Sigmoid colon (tissue), 7 donors: ENCODE data around the gene KLHL30. TPM values are rescaled to one million over a fixed set of nuclear protein-coding genes. Genes with fewer than 3 reads are reported as not detected.

ENCODE experiments used
- DNase-seq: peaks from one replicate; pipeline ENCODE4 v3.0.0-alpha.2; 2019
- H3K27ac ChIP-seq, 4 donors: fragments of 200-600 bp; sonication (generic); one replicate each; pipeline ENCODE4 v1.5.1; 2016 to 2019; ENCODE audit warnings: mild to moderate bottlenecking in 1 of 4
- H3K27me3 ChIP-seq, 3 donors: fragments of 200-600 bp; sonication (generic); one replicate each; pipeline ENCODE4 v1.5.1; 2019; ENCODE audit warnings: mild to moderate bottlenecking in 1 of 3
- H3K36me3 ChIP-seq, 4 donors: fragments of 200-600 bp; sonication (generic); one replicate each; pipeline ENCODE4 v1.5.1; 2016 to 2019
- H3K4me1 ChIP-seq, 4 donors: fragments of 200-600 bp; sonication (generic); one replicate each; pipeline ENCODE4 v1.5.1; 2017 to 2019
- H3K4me3 ChIP-seq, 4 donors: fragments of 200-600 bp; sonication (generic); one replicate each; pipeline ENCODE4 v1.5.1; 2017 to 2019; ENCODE audit warnings: mild to moderate bottlenecking in 2 of 4, moderate library complexity in 1 of 4
- H3K9me3 ChIP-seq, 4 donors: fragments of 200-600 bp in 3 of 4; sonication (generic) in 3 of 4; one replicate each; pipeline versions ENCODE4 v1.5.1 to v1.6.1; 2013 to 2019
- EP300 ChIP-seq, 4 donors: sonication (generic); formaldehyde crosslinking; IDR thresholded peaks; one replicate each; pipeline ENCODE4 v1.6.1; 2017; ENCODE audit warnings: antibody characterized with exemption in 4 of 4
- POLR2A ChIP-seq, 2 donors: fragments of 450-650 bp; IDR thresholded peaks; one replicate each; pipeline ENCODE4 v1.6.1; 2016; ENCODE audit warnings: antibody characterized with exemption in 2 of 2, mild to moderate bottlenecking in 2 of 2, moderate library complexity in 2 of 2
- POLR2AphosphoS5 ChIP-seq, 4 donors: sonication (generic); formaldehyde crosslinking; IDR thresholded peaks; one replicate each; pipeline ENCODE4 v1.6.1; 2017; ENCODE audit warnings: antibody characterized with exemption in 4 of 4
- WGBS, 2 donors: extraction: QIAGEN DNeasy Blood & Tissue Kit; methylation state at CpG; one replicate each; pipeline ENCODE4 v1.1.7; 2013; 5-methylcytosine and 5-hydroxymethylcytosine counted together
- intact Hi-C: fragments of 100-400 bp; cut with DNase I; formaldehyde crosslinking; loops from one replicate; pipeline ENCODE4 v1.15.1; 2023
- polyA plus RNA-seq, 3 donors: library from polyadenylated mRNA; stranded (reverse); fragments of 200-250 nt; gene quantifications; one replicate each; pipeline ENCODE4 v1.2.3, GENCODE V29; 2013
- total RNA-seq, 4 donors: library from RNA; depleted of rRNA; stranded (reverse); fragments of >200 nt; gene quantifications; one replicate each; pipeline ENCODE4 v1.1.0, GENCODE V29; 2016
- TF ChIP-seq, protein P1 (sequence below), 4 experiments: fragments of 450-650 bp in 3 of 4; fragments of 200-600 bp in 1 of 4; IDR thresholded peaks; one replicate each; pipeline ENCODE4 v1.5.1; 2016 to 2019; ENCODE audit warnings: antibody characterized with exemption in 4 of 4, mild to moderate bottlenecking in 3 of 4, moderate library complexity in 2 of 4
- donor health status: healthy with polysubstance abuse.
- donor health status: Bipolar disorder and iron deficiency.
- donor health status: healthy.

Gene KLHL30
- total and polyA plus RNA-seq, 7 donors = 0.19 to 3.6 (median 0.71) TPM; not detected in 2

DNA sequence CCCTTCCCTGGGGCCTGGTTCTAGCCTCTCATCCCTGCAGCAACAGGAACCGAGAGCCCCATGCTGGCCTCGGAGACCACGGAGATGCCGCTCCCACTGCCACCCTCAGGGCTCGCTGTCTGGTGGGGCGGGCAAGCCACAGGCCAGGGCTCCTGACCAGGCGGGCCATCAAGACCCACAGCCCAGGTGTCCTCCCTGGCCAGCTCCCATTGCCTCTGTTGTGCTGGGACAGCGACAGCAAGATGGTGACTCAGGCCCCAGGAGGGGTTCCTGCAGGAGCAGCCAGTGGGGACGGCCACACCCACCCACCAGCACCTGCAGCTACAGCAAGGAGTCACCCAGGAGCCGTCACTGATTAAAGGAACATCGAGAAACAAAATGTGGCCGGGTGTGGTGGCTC is 7.4 kb downstream of the KLHL30 start:
- Histone ChIP-seq H3K4me3 (no peak overlapping the region), H3K9me3 (no peaks in the 10 kb centered on the region), H3K4me1 (peaks cover 0 to 18% (median 10%) of the 10 kb centered on the region in 4 donors), H3K27me3 (no peaks in the 10 kb centered on the region), H3K27ac (no peak overlapping the region), H3K36me3 (no peaks in the 10 kb centered on the region)
- intact Hi-C loops = no loop called here
- 57 to 80% methylated on average over 12 of the region's 12 CpGs for WGBS, 2 donors
- DNase-seq = no peak
- TF ChIP-seq POLR2AphosphoS5 (IDR thresholded peaks at IDR 0.05) = no peak
- TF ChIP-seq, protein P1, sequence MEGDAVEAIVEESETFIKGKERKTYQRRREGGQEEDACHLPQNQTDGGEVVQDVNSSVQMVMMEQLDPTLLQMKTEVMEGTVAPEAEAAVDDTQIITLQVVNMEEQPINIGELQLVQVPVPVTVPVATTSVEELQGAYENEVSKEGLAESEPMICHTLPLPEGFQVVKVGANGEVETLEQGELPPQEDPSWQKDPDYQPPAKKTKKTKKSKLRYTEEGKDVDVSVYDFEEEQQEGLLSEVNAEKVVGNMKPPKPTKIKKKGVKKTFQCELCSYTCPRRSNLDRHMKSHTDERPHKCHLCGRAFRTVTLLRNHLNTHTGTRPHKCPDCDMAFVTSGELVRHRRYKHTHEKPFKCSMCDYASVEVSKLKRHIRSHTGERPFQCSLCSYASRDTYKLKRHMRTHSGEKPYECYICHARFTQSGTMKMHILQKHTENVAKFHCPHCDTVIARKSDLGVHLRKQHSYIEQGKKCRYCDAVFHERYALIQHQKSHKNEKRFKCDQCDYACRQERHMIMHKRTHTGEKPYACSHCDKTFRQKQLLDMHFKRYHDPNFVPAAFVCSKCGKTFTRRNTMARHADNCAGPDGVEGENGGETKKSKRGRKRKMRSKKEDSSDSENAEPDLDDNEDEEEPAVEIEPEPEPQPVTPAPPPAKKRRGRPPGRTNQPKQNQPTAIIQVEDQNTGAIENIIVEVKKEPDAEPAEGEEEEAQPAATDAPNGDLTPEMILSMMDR (IDR thresholded peaks at IDR 0.05) = no peak
- TF ChIP-seq EP300 (IDR thresholded peaks at IDR 0.05) = no peak
- no peak for TF ChIP-seq POLR2A (IDR thresholded peaks at IDR 0.05)

DNA sequence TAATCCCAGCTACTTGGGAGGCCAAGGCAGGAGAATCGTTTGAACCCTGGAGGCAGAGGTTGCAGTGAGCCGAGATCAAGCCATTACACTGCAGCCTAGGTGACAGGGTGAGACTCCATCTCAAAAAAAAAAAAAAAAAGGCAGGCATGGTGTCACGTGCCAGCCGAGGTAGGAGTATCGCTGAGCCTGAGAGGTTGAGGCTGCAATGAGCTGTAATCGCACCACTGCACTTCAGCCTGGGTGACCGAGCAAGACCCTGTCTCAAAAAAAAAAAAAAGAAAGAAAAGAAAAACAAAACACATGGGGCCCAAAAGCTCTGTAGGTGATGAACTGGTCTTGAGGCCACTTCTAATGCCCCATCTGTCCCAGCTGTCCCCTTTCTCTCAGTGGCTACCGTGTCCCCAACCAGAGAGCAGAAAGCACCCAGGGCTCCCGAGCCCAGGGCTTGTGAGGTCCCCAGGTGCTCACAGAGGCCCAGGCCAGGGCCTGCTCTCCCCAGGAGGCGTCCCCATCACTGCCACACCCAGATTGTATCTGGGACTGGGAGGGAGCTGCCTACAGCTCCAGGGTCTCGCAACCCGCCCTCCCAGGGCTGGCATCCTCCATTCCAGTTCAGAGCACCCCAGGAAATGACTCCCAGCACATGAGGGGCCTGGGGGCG is 8.5 kb downstream of the KLHL30 start:
- peaks cover 0 to 18% (median 10%) of the 10 kb centered on the region in 4 donors for H3K4me1 ChIP-seq
- no peak for DNase-seq
- H3K9me3 ChIP-seq = no peaks in the 10 kb centered on the region
- no peaks in the 10 kb centered on the region for H3K36me3 ChIP-seq
- TF ChIP-seq POLR2AphosphoS5 (IDR thresholded peaks at IDR 0.05) (no peak), POLR2A (IDR thresholded peaks at IDR 0.05) (no peak), EP300 (IDR thresholded peaks at IDR 0.05) (no peak)
- TF ChIP-seq, protein P1 (IDR thresholded peaks at IDR 0.05) = no peak
- H3K4me3 ChIP-seq = no peak overlapping the region
- WGBS, 2 donors = 86 to 89% methylated on average over 13 of the region's 13 CpGs
- no peaks in the 10 kb centered on the region for H3K27me3 ChIP-seq
- no peak overlapping the region for H3K27ac ChIP-seq
- intact Hi-C loops = no loop called here

DNA sequence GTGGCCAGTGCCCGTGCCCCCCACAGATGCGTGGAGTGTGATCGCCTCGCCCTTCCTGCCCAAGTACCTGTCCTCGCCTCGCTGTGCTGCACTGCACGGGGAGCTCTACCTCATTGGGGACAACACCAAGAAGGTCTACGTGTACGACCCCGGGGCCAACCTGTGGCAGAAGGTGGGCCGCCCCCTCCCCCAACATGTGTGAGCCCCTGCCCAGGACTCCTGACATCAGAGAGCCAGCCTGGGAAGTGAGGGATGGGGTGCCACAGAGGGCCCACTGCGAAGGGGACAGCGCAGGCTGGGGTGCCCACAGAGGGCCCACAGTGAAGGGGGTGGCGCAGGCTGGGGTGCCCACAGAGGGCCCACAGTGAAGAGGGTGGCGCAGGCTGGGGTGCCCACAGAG is 10.5 kb downstream of the KLHL30 start:
- no peak overlapping the region for H3K27ac ChIP-seq
- H3K36me3 ChIP-seq = no peaks in the 10 kb centered on the region
- 94% methylated on average over 15 of the region's 15 CpGs for WGBS, 2 donors
- no peaks in the 10 kb centered on the region for H3K9me3 ChIP-seq
- peaks cover 0 to under 1% (median 0%) of the 10 kb centered on the region in 4 donors for H3K4me1 ChIP-seq
- H3K4me3 ChIP-seq = no peak overlapping the region
- TF ChIP-seq POLR2AphosphoS5 (IDR thresholded peaks at IDR 0.05) (no peak), POLR2A (IDR thresholded peaks at IDR 0.05) (no peak), EP300 (IDR thresholded peaks at IDR 0.05) (no peak)
- TF ChIP-seq, protein P1 (IDR thresholded peaks at IDR 0.05) = no peak
- no peak for DNase-seq
- intact Hi-C loops = no loop called here
- H3K27me3 ChIP-seq = no peaks in the 10 kb centered on the region

DNA sequence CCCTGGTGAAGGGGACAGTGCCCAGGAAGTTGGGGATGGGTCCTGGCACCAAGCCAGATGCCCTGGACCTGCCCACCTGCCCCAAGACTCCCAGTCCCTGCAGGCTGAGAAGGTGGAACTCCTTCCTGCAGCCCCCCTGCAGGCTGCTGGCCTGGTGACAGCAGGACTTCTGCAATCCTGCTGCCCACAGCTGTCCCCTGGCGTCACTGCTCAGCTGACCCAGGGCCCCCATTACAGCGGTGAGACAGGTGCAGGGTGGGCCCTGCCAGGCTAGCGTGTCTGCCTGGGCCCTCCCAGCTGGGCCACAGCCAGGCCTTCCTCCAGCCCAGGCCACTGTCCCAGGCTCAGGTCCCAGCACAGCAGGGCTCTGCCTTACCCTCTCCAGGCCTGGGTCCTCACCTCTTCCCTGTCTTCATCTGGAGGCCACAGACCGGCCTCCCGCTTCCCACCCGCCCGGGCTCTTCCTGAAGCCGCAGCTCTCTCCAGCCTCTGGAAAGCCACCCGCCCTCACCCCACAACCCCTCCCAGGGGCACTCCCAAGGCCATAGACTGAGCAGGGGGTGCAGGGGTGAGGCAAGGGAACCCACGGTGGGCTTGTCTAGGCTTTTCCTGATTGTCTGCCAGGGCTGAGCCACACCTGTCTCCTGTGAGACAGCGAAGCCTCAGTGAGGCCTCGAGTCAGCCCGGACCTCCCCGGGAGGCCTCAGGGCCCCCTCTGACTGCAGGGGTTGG is 11.5 kb downstream of the KLHL30 start:
- TF ChIP-seq EP300 (IDR thresholded peaks at IDR 0.05) (no peak), POLR2AphosphoS5 (IDR thresholded peaks at IDR 0.05) (no peak), POLR2A (IDR thresholded peaks at IDR 0.05) (no peak)
- TF ChIP-seq, protein P1 (IDR thresholded peaks at IDR 0.05) = no peak
- intact Hi-C loops = no loop called here
- 80 to 86% methylated on average over 14 of the region's 14 CpGs for WGBS, 2 donors

More for the DNA sequence above, 11.5 kb downstream of the KLHL30 start:
- Histone ChIP-seq H3K9me3 (no peaks in the 10 kb centered on the region), H3K27me3 (no peaks in the 10 kb centered on the region), H3K4me1 (no peaks in the 10 kb centered on the region), H3K27ac (no peak overlapping the region), H3K36me3 (no peaks in the 10 kb centered on the region), H3K4me3 (no peak overlapping the region)
- DNase-seq = no peak
